SK-N-SH (cell line): ENCODE data around the gene FAXDC2. TPM values are rescaled to one million over a fixed set of nuclear protein-coding genes. Genes with fewer than 3 reads are reported as not detected.
"Not testable (repeated sequence)": the region's sequence is repeated elsewhere in the genome, so short reads cannot be mapped to it uniquely, and the experiment has no call there.

ENCODE experiments used
- CTCF ChIA-PET: fragments of 300-600, 350-600 bp; formaldehyde crosslinking; extraction: SDS; loops from one replicate; lab custom pipeline; 2021; lab: Yijun Ruan, JAX
- POLR2A ChIA-PET: fragments of 350-600 bp; sonication (Branson Sonifier 250); formaldehyde crosslinking; extraction: SDS; loops from one replicate; lab custom pipeline; 2020; ENCODE audit warnings: antibody characterized with exemption, inconsistent platforms; lab: Yijun Ruan, JAX
- DNase-seq: peaks from one replicate; pipeline ENCODE4 v3.0.0; 2012
- H2AFZ ChIP-seq: fragments of 200-600 bp; sonication (generic); 2 replicates; pipeline ENCODE4 v1.8.1; 2016; ENCODE audit warnings: antibody characterized with exemption, mild to moderate bottlenecking, low read depth
- H3F3A ChIP-seq: fragments of 200-600 bp; sonication (generic); replicated peaks from 2 replicates; pipeline ENCODE3; 2016; ENCODE audit warnings: antibody characterized with exemption, mild to moderate bottlenecking; ENCODE audit not compliant: insufficient read depth
- H3K27ac ChIP-seq, 2 experiments: fragments of 200-500 bp in 1 of 2; fragments of 200-600 bp in 1 of 2; sonication (Bioruptor generic) in 1 of 2; sonication (generic), shearing (Covaris generic) in 1 of 2; 2 replicates each; pipeline versions ENCODE4 v1.5.1 to v1.6.1; 2014 to 2016; ENCODE audit warnings: low read depth in 2 of 2, inconsistent platforms in 1 of 2, low read length in 1 of 2, mild to moderate bottlenecking in 1 of 2, mixed read lengths in 1 of 2
- H3K27me3 ChIP-seq: fragments of 200-600 bp; sonication (generic), shearing (Covaris generic); 2 replicates; pipeline ENCODE4 v1.6.1; 2016; ENCODE audit warnings: mixed run types; ENCODE audit not compliant: insufficient read depth
- H3K36me3 ChIP-seq, 2 experiments: fragments of 200-500 bp in 1 of 2; fragments of 200-600 bp in 1 of 2; sonication (Bioruptor generic) in 1 of 2; sonication (generic) in 1 of 2; replicated peaks in 1 of 2; 2 replicates each; pipeline versions ENCODE3 to v1.5.1; 2014 to 2016; ENCODE audit warnings: low read length in 1 of 2, mild to moderate bottlenecking in 1 of 2; ENCODE audit not compliant: insufficient read depth in 2 of 2, control insufficient read depth in 1 of 2
- H3K4me1 ChIP-seq, 2 experiments: fragments of 200-500 bp in 1 of 2; fragments of 200-600 bp in 1 of 2; sonication (Bioruptor generic) in 1 of 2; sonication (generic), shearing (Covaris generic) in 1 of 2; 2 replicates each; pipeline versions ENCODE4 v1.5.1 to v1.6.1; 2014 to 2016; ENCODE audit warnings: low read depth in 1 of 2, low read length in 1 of 2, mixed run types in 1 of 2; ENCODE audit not compliant: insufficient read depth in 2 of 2, control insufficient read depth in 1 of 2
- H3K4me2 ChIP-seq: fragments of 200-600 bp; sonication (generic), shearing (Covaris generic); 2 replicates; pipeline ENCODE4 v1.6.1; 2017; ENCODE audit warnings: mixed run types
- H3K4me3 ChIP-seq, 2 experiments: fragments of 200-500 bp in 1 of 2; fragments of 200-600 bp in 1 of 2; sonication (Bioruptor generic) in 1 of 2; sonication (generic), shearing (Covaris generic) in 1 of 2; 2 replicates each; pipeline versions ENCODE4 v1.5.1 to v1.8.1; 2014 to 2016; ENCODE audit warnings: low read depth in 2 of 2, inconsistent platforms in 1 of 2, low read length in 1 of 2, mild to moderate bottlenecking in 1 of 2, mixed read lengths in 1 of 2, moderate library complexity in 1 of 2
- H3K79me2 ChIP-seq: fragments of 200-600 bp; sonication (generic); 2 replicates; pipeline ENCODE4 v1.8.1; 2017; ENCODE audit warnings: mild to moderate bottlenecking; ENCODE audit not compliant: insufficient read depth
- H3K9ac ChIP-seq: fragments of 200-600 bp; sonication (generic); 2 replicates; pipeline ENCODE4 v1.6.1; 2017; ENCODE audit warnings: mixed run types
- H3K9me2 ChIP-seq: fragments of 200-600 bp; sonication (generic); 2 replicates; pipeline ENCODE4 v1.6.1; 2017; ENCODE audit warnings: mixed run types
- H3K9me3 ChIP-seq: fragments of 200-600 bp; sonication (generic); 2 replicates; pipeline ENCODE4 v1.6.1; 2017; ENCODE audit warnings: mixed run types, mild to moderate bottlenecking, moderate library complexity
- H4K20me1 ChIP-seq: fragments of 200-600 bp; sonication (generic); 2 replicates; pipeline ENCODE4 v1.6.1; 2017; ENCODE audit warnings: mild to moderate bottlenecking, mixed run types; ENCODE audit not compliant: insufficient read depth
- CHD2 ChIP-seq: fragments of 150-350 bp; IDR thresholded peaks from 2 replicates; pipeline ENCODE4 v1.6.1; 2018; ENCODE audit warnings: low read length; ENCODE audit not compliant: partially characterized antibody
- ELF1 ChIP-seq: IDR thresholded peaks from 2 replicates; pipeline ENCODE4 v1.4.0; 2012
- FOSL2 ChIP-seq: IDR thresholded peaks from 2 replicates; pipeline ENCODE4 v1.4.0; 2012; ENCODE audit warnings: low read depth, mild to moderate bottlenecking, moderate library complexity, borderline replicate concordance
- JUND ChIP-seq: IDR thresholded peaks from 2 replicates; pipeline ENCODE4 v1.4.0; 2012
- MEF2A ChIP-seq: IDR thresholded peaks from 2 replicates; pipeline ENCODE4 v1.4.0; 2012; ENCODE audit warnings: low read depth, borderline replicate concordance
- NFIC ChIP-seq: IDR thresholded peaks from 2 replicates; pipeline ENCODE4 v1.4.0; 2012; ENCODE audit warnings: borderline replicate concordance
- POLR2AphosphoS5 ChIP-seq: IDR thresholded peaks from 2 replicates; pipeline ENCODE4 v1.6.1; 2012; ENCODE audit warnings: low read depth, low read length
- RCOR1 ChIP-seq: fragments of 150-350 bp; IDR thresholded peaks from 2 replicates; pipeline ENCODE4 v1.6.1; 2017; ENCODE audit warnings: antibody characterized with exemption, low read length
- REST ChIP-seq: IDR thresholded peaks from 2 replicates; pipeline ENCODE4 v1.6.1; 2012; ENCODE audit warnings: mild to moderate bottlenecking, low read depth, low read length, moderate library complexity
- SIN3A ChIP-seq: IDR thresholded peaks from 2 replicates; pipeline ENCODE4 v1.6.1; 2012; ENCODE audit warnings: low read depth, mild to moderate bottlenecking, low read length, moderate library complexity, borderline replicate concordance
- SMC3 ChIP-seq: IDR thresholded peaks from 2 replicates; pipeline ENCODE4 v1.6.1; 2012; ENCODE audit warnings: low read depth, low read length, improper control_type of control experiment
- TAF1 ChIP-seq: IDR thresholded peaks from 2 replicates; pipeline ENCODE4 v1.6.1; 2012; ENCODE audit warnings: low read depth, mild to moderate bottlenecking, low read length, moderate library complexity, borderline replicate concordance
- TEAD4 ChIP-seq: IDR thresholded peaks from 2 replicates; pipeline ENCODE4 v1.4.0; 2012; ENCODE audit warnings: mild to moderate bottlenecking, borderline replicate concordance; ENCODE audit not compliant: insufficient read depth
- WGBS: methylation state at CpG from one replicate; pipeline ENCODE4 v1.1.6; 2017; ENCODE audit warnings: low lambda C conversion rate; 5-methylcytosine and 5-hydroxymethylcytosine counted together
- polyA plus RNA-seq, 3 experiments: library from polyadenylated mRNA; depleted of rRNA; stranded (reverse); fragments of >200 nt; gene quantifications; 2 replicates each; pipeline ENCODE4 v1.2.3, GENCODE V29; 2012
- TF ChIP-seq, protein P1 (sequence below): fragments of 150-350 bp; IDR thresholded peaks from 2 replicates; pipeline ENCODE4 v1.6.1; 2017; ENCODE audit warnings: antibody characterized with exemption, low read length, low read depth, borderline replicate concordance
- TF ChIP-seq, protein P2 (sequence below): IDR thresholded peaks from 2 replicates; pipeline ENCODE4 v1.4.0; 2012; ENCODE audit warnings: low read depth
- TF ChIP-seq, protein P3 (sequence below): fragments of 200-600 bp; sonication (generic); IDR thresholded peaks from 2 replicates; pipeline ENCODE4 v1.6.1; 2017; ENCODE audit warnings: antibody characterized with exemption, mild to moderate bottlenecking, moderate library complexity

FAXDC2 gene
- polyA plus RNA-seq, 1 of the 3 experiments (the other 2 are of a cell fraction) = 6.0 TPM

GRCh38 chr5:154823605-154824004, 26.8 kb downstream of the FAXDC2 start:
- CTCF ChIA-PET = no interaction called here
- no peaks in the 10 kb centered on the region for H3F3A ChIP-seq

DNA sequence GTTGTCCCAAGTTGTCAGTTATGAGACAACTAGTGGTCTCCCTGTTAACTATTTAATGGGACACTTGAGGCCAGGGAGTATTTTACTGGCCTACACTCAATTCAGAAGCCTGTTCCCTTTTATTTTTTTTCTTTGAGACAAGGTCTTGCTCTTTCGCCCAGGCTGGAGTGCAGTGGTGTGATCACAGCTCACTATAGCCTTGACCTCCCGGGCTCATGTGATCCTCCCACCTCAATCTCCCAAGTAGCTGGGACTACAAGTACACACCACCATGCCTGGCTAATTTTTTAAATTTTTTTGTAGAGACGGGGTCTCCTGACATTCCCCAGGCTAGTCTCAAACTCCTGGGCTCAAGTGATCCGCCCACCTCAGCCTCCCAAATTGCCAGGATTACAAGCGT, 27.5 kb downstream of the FAXDC2 start:
- H3K27me3 ChIP-seq, H3K79me2 ChIP-seq, H3K27ac ChIP-seq, DNase-seq, H3K9ac ChIP-seq, POLR2A ChIA-PET, H3K9me3 ChIP-seq, H2AFZ ChIP-seq, H3K4me2 ChIP-seq, H4K20me1 ChIP-seq, H3F3A ChIP-seq, H3K4me3 ChIP-seq, H3K9me2 ChIP-seq, H3K4me1 ChIP-seq: not testable (repeated sequence)
- H3K36me3 ChIP-seq = peaks cover 3 to 34% of the 10 kb centered on the region in 2 experiments
- CTCF ChIA-PET = interaction anchor here (0.7 to 1.3 kb wide), 2 partner anchors 12 to 173 kb away, joined by 3 read pairs; no protein-coding TSS in a partner anchor
- 100% methylated on average over 5 of the region's 5 CpGs for WGBS

More at GRCh38 chr5:154823605-154824004, 26.8 kb downstream of the FAXDC2 start:
- WGBS = 100% methylated on average over 4 of the region's 4 CpGs
- no peaks in the 10 kb centered on the region for H3K9me2 ChIP-seq
- no peaks in the 10 kb centered on the region for H3K4me1 ChIP-seq
- no peak overlapping the region for H3K4me3 ChIP-seq
- DNase-seq = no peak
- peaks cover 3 to 27% of the 10 kb centered on the region in 2 experiments for H3K36me3 ChIP-seq
- H3K4me2 ChIP-seq = no peak overlapping the region
- no peak overlapping the region for H3K27ac ChIP-seq
- no peaks in the 10 kb centered on the region for H3K27me3 ChIP-seq
- no peaks in the 10 kb centered on the region for H3K9me3 ChIP-seq
- POLR2A ChIA-PET = no interaction called here
- no peak for TF ChIP-seq SIN3A
- TF ChIP-seq POLR2AphosphoS5 = 0 out of 2 replicates have a peak, but pooled peaks have one; percentile 4
- no peak overlapping the region for H2AFZ ChIP-seq
- no peaks in the 10 kb centered on the region for H4K20me1 ChIP-seq
- no peak overlapping the region for H3K9ac ChIP-seq
- H3K79me2 ChIP-seq = no peaks in the 10 kb centered on the region

GRCh38 chr5:154820383-154820782, 30.0 kb downstream of the FAXDC2 start:
- no peaks in the 10 kb centered on the region for H3F3A ChIP-seq
- H3K27me3 ChIP-seq = no peaks in the 10 kb centered on the region
- no peak overlapping the region for H3K9ac ChIP-seq
- H3K27ac ChIP-seq = no peak overlapping the region
- H2AFZ ChIP-seq = no peak overlapping the region
- peaks cover 4% of the 10 kb centered on the region; the same call in 1 of the 2 replicates for H3K79me2 ChIP-seq
- H3K9me2 ChIP-seq = no peaks in the 10 kb centered on the region
- peaks cover 11 to 59% of the 10 kb centered on the region in 2 experiments for H3K36me3 ChIP-seq
- H3K4me3 ChIP-seq = no peak overlapping the region
- H3K4me1 ChIP-seq = no peaks in the 10 kb centered on the region; a peak in 1 of 4 replicates
- H3K9me3 ChIP-seq = no peaks in the 10 kb centered on the region
- ChIA-PET CTCF (no interaction called here), POLR2A (no interaction called here)
- no peaks in the 10 kb centered on the region for H4K20me1 ChIP-seq
- WGBS = 100% methylated on average over 5 of the region's 5 CpGs
- DNase-seq = no peak
- no peak overlapping the region for H3K4me2 ChIP-seq
- TF ChIP-seq MEF2A (no peak), REST (no peak), CHD2 (no peak), JUND (no peak), SIN3A (no peak), ELF1 (no peak), TAF1 (no peak), FOSL2 (no peak), TEAD4 (no peak), NFIC (no peak), SMC3 (no peak), RCOR1 (no peak), POLR2AphosphoS5 (no peak; the same call in 1 of the 2 replicates)
- TF ChIP-seq, protein P1, sequence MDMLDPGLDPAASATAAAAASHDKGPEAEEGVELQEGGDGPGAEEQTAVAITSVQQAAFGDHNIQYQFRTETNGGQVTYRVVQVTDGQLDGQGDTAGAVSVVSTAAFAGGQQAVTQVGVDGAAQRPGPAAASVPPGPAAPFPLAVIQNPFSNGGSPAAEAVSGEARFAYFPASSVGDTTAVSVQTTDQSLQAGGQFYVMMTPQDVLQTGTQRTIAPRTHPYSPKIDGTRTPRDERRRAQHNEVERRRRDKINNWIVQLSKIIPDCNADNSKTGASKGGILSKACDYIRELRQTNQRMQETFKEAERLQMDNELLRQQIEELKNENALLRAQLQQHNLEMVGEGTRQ = no peak
- TF ChIP-seq, protein P2, sequence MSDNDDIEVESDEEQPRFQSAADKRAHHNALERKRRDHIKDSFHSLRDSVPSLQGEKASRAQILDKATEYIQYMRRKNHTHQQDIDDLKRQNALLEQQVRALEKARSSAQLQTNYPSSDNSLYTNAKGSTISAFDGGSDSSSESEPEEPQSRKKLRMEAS = no peak
- TF ChIP-seq, protein P3, sequence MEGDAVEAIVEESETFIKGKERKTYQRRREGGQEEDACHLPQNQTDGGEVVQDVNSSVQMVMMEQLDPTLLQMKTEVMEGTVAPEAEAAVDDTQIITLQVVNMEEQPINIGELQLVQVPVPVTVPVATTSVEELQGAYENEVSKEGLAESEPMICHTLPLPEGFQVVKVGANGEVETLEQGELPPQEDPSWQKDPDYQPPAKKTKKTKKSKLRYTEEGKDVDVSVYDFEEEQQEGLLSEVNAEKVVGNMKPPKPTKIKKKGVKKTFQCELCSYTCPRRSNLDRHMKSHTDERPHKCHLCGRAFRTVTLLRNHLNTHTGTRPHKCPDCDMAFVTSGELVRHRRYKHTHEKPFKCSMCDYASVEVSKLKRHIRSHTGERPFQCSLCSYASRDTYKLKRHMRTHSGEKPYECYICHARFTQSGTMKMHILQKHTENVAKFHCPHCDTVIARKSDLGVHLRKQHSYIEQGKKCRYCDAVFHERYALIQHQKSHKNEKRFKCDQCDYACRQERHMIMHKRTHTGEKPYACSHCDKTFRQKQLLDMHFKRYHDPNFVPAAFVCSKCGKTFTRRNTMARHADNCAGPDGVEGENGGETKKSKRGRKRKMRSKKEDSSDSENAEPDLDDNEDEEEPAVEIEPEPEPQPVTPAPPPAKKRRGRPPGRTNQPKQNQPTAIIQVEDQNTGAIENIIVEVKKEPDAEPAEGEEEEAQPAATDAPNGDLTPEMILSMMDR = no peak
